ENCODE results near the gene MFSD1.
A peak's percentile ranks its signal among the peaks of the same experiment; 100 is the strongest.

Gene MFSD1

GRCh38 chr3:158847452-158847821, 45.6 kb downstream of the MFSD1 start:
- no peaks in the 10 kb centered on the region for H3K4me1 ChIP-seq (ENCODE audit: control insufficient read depth, insufficient read depth, low read length)
- no peaks in the 10 kb centered on the region for H3K36me3 ChIP-seq (ENCODE audit: control insufficient read depth, insufficient read depth, low read length, severe bottlenecking)
- H3K4me3 ChIP-seq (ENCODE audit: low read length): no peak overlapping the region
- DNase-seq (ENCODE audit: low read depth): peak; percentile 10
- H3K27me3 ChIP-seq (replicated peaks; ENCODE audit: control insufficient read depth, insufficient read depth, low read length): no peaks in the 10 kb centered on the region
- H3K9me3 ChIP-seq (ENCODE audit: control insufficient read depth, low read length): no peaks in the 10 kb centered on the region
- H3K9ac ChIP-seq (ENCODE audit: low read length): no peak overlapping the region

- no peak for DNase-seq (ENCODE audit: low read depth)
- Histone ChIP-seq H3K4me1 (ENCODE audit: control insufficient read depth, insufficient read depth, low read length) (no peaks in the 10 kb centered on the region), H3K4me3 (ENCODE audit: low read length) (no peak overlapping the region), H3K9me3 (ENCODE audit: control insufficient read depth, low read length) (no peaks in the 10 kb centered on the region), H3K9ac (ENCODE audit: low read length) (no peak overlapping the region), H3K27me3 (replicated peaks; ENCODE audit: control insufficient read depth, insufficient read depth, low read length) (no peaks in the 10 kb centered on the region), H3K36me3 (ENCODE audit: control insufficient read depth, insufficient read depth, low read length, severe bottlenecking) (no peaks in the 10 kb centered on the region)
Observed at GRCh38 chr3:158847885-158848284, 46.0 kb downstream of the MFSD1 start.

DNA sequence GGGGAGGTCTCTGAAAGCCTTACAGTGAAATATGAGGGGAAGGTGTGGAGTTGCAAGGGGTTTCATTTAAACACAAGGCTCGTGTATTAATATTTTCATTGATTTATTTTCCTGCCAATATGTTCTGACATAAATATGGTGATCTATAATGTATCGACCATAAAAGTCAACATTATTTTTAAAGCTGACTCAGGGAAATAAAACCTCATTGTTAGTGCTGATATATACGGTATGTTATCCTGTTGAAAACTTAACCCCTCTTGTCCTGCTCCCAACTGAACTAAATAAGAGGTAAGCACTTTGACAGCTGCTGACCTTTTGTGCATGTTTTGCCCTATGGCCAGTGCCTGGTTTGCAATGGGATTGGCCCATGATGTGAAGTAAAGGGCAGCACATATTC, 47.9 kb downstream of the MFSD1 start:
- no peak for DNase-seq (ENCODE audit: low read depth)
- Histone ChIP-seq H3K4me3 (ENCODE audit: low read length) (no peak overlapping the region), H3K9ac (ENCODE audit: low read length) (no peak overlapping the region), H3K36me3 (ENCODE audit: control insufficient read depth, insufficient read depth, low read length, severe bottlenecking) (no peaks in the 10 kb centered on the region), H3K27me3 (replicated peaks; ENCODE audit: control insufficient read depth, insufficient read depth, low read length) (no peaks in the 10 kb centered on the region), H3K9me3 (ENCODE audit: control insufficient read depth, low read length) (peaks cover under 1% of the 10 kb centered on the region), H3K4me1 (ENCODE audit: control insufficient read depth, insufficient read depth, low read length) (no peaks in the 10 kb centered on the region)

- Histone ChIP-seq H3K27me3 (replicated peaks; ENCODE audit: control insufficient read depth, insufficient read depth, low read length) (no peaks in the 10 kb centered on the region), H3K36me3 (ENCODE audit: control insufficient read depth, insufficient read depth, low read length, severe bottlenecking) (no peaks in the 10 kb centered on the region), H3K4me1 (ENCODE audit: control insufficient read depth, insufficient read depth, low read length) (no peaks in the 10 kb centered on the region), H3K9ac (ENCODE audit: low read length) (no peak overlapping the region), H3K4me3 (ENCODE audit: low read length) (no peak overlapping the region), H3K9me3 (ENCODE audit: control insufficient read depth, low read length) (peaks cover 14% of the 10 kb centered on the region)
- no peak for DNase-seq (ENCODE audit: low read depth)
Observed at GRCh38 chr3:158859362-158859761, 57.5 kb downstream of the MFSD1 start.

DNA sequence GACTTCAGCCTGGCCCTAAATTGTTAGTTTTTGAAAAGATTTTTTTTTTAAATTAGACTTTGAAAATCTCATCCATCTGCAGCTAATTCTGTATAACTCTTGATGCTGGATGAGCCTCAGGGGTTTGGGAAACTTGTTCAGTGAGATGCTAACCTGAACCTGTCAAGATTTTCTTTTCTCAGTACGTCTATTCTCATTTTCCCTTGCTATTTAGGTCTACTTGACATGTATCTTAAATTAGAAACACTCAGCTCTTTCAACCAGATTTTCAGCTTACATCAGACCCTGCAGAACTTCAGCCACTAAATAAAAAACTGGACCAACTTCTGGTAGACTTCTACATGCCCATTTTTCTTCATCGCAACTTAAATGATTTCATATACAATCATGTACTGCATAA, 61.4 kb downstream of the MFSD1 start:
- Histone ChIP-seq H3K36me3 (ENCODE audit: control insufficient read depth, insufficient read depth, low read length, severe bottlenecking) (no peaks in the 10 kb centered on the region), H3K9ac (ENCODE audit: low read length) (no peak overlapping the region), H3K9me3 (ENCODE audit: control insufficient read depth, low read length) (peaks cover 4% of the 10 kb centered on the region), H3K4me3 (ENCODE audit: low read length) (no peak overlapping the region), H3K4me1 (ENCODE audit: control insufficient read depth, insufficient read depth, low read length) (no peaks in the 10 kb centered on the region), H3K27me3 (replicated peaks; ENCODE audit: control insufficient read depth, insufficient read depth, low read length) (no peaks in the 10 kb centered on the region)
- DNase-seq (ENCODE audit: low read depth): no peak

DNA sequence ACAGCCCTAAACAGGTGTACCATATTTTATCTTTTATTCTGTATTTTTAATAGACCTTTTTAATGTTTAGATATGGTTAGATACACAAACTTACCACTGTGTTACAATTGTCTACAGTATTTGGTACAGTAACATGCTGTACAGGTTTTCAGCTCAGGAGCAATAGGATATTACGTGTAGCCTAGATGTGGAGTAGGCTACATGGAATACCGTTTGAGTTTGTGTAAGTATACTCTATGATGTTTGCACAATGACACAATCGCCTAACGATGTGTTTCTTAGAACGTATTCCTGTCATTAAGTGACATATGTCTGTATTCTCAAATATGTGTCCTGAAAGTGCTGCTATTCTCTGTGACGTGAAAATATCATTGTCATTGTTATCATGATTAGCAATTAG, 62.6 kb downstream of the MFSD1 start:
- DNase-seq (ENCODE audit: low read depth): no peak

DNA sequence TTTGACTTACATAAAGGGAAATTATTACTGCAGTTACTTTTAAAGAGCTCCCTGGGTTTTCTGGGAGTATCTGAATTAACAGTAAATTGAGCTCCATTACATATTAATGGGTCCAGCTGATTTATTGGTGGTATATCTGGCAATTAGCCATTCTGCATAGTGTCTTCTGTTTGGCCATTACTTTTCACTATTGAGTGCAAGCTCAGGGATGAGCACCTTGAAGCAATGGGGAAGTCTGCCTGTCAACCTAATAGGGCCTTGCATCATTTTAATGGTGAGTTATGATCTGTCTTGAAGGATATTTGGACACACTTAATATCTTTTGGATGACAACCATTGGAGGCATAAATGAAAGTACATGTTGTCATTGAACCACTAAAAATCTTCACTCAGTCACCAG, 73.8 kb downstream of the MFSD1 start:
- H3K9ac ChIP-seq (ENCODE audit: low read length): no peak overlapping the region
- peaks cover 4% of the 10 kb centered on the region for H3K27me3 ChIP-seq (replicated peaks; ENCODE audit: control insufficient read depth, insufficient read depth, low read length)
- no peaks in the 10 kb centered on the region for H3K36me3 ChIP-seq (ENCODE audit: control insufficient read depth, insufficient read depth, low read length, severe bottlenecking)
- no peak for DNase-seq (ENCODE audit: low read depth)
- H3K4me1 ChIP-seq (ENCODE audit: control insufficient read depth, insufficient read depth, low read length): no peaks in the 10 kb centered on the region
- H3K9me3 ChIP-seq (ENCODE audit: control insufficient read depth, low read length): no peaks in the 10 kb centered on the region
- H3K4me3 ChIP-seq (ENCODE audit: low read length): no peak overlapping the region

More for the DNA sequence above, 62.6 kb downstream of the MFSD1 start:
- no peaks in the 10 kb centered on the region for H3K36me3 ChIP-seq (ENCODE audit: control insufficient read depth, insufficient read depth, low read length, severe bottlenecking)
- H3K4me1 ChIP-seq (ENCODE audit: control insufficient read depth, insufficient read depth, low read length): no peaks in the 10 kb centered on the region
- no peaks in the 10 kb centered on the region for H3K27me3 ChIP-seq (replicated peaks; ENCODE audit: control insufficient read depth, insufficient read depth, low read length)
- no peak overlapping the region for H3K4me3 ChIP-seq (ENCODE audit: low read length)
- H3K9ac ChIP-seq (ENCODE audit: low read length): no peak overlapping the region
- H3K9me3 ChIP-seq (ENCODE audit: control insufficient read depth, low read length): peaks cover 4% of the 10 kb centered on the region

Measured in adipocyte (in vitro differentiated cells).